GM23338 (cell line): Measurements from ENCODE around the gene ABCA13. TPM values are rescaled to one million over a fixed set of nuclear protein-coding genes. Genes with fewer than 3 reads are reported as not detected.

Experiments
- ATAC-seq: fragments of 200-7000 bp; cut with Tn5 transposase; 3 replicates; pipeline ENCODE4 v1.9.1; 2020
- DNase-seq: peaks from one replicate; pipeline ENCODE4 v3.0.0-alpha.2; 2015; ENCODE audit warnings: low spot score
- H2AFZ ChIP-seq: fragments of 200-600 bp; sonication (generic); 2 replicates; pipeline ENCODE4 v1.8.0; 2016; ENCODE audit warnings: antibody characterized with exemption, mild to moderate bottlenecking, moderate library complexity
- H3F3A ChIP-seq: fragments of 200-600 bp; sonication (generic); replicated peaks from 2 replicates; pipeline ENCODE4 v1.8.0; 2017; ENCODE audit warnings: antibody characterized with exemption, mixed run types, low read depth
- H3K27ac ChIP-seq: fragments of 200-600 bp; sonication (generic); 2 replicates; pipeline ENCODE4 v1.6.1; 2016; ENCODE audit warnings: low read depth
- H3K27me3 ChIP-seq: fragments of 200-600 bp; sonication (generic); 2 replicates; pipeline ENCODE4 v1.8.0; 2016; ENCODE audit warnings: mild to moderate bottlenecking, mixed run types, moderate library complexity; ENCODE audit not compliant: insufficient read depth
- H3K36me3 ChIP-seq: fragments of 200-600 bp; sonication (generic); 2 replicates; pipeline ENCODE4 v1.8.0; 2016; ENCODE audit warnings: mild to moderate bottlenecking; ENCODE audit not compliant: insufficient read depth
- H3K4me1 ChIP-seq: fragments of 200-600 bp; sonication (generic); 2 replicates; pipeline ENCODE4 v1.8.0; 2016; ENCODE audit warnings: mild to moderate bottlenecking, moderate library complexity; ENCODE audit not compliant: insufficient read depth
- H3K4me2 ChIP-seq: fragments of 200-600 bp; sonication (generic); 2 replicates; pipeline ENCODE4 v1.7.1; 2017; ENCODE audit warnings: mixed run types
- H3K4me3 ChIP-seq: fragments of 200-600 bp; sonication (generic); 2 replicates; pipeline ENCODE4 v1.6.1; 2016; ENCODE audit warnings: mixed run types
- H3K79me2 ChIP-seq: fragments of 200-600 bp; sonication (generic); replicated peaks from 2 replicates; pipeline ENCODE4 v1.8.0; 2017; ENCODE audit warnings: mild to moderate bottlenecking; ENCODE audit not compliant: insufficient read depth
- H3K9me2 ChIP-seq: fragments of 200-600 bp; sonication (generic); 2 replicates; pipeline ENCODE4 v1.8.0; 2017; ENCODE audit not compliant: insufficient read depth
- H4K20me1 ChIP-seq: fragments of 200-600 bp; sonication (generic); replicated peaks from 2 replicates; pipeline ENCODE4 v1.8.0; 2017; ENCODE audit warnings: mild to moderate bottlenecking; ENCODE audit not compliant: insufficient read depth
- H3K27ac Mint-ChIP-seq: 2 replicates; pipeline ENCODE4 v1.8.0; 2020; ENCODE audit warnings: inconsistent platforms, mild to moderate bottlenecking, moderate library complexity, mixed read lengths
- H3K27me3 Mint-ChIP-seq: 3 replicates; pipeline ENCODE4 v1.8.0; 2022; ENCODE audit warnings: low read depth, mild to moderate bottlenecking, moderate library complexity, mixed read lengths, inconsistent platforms; ENCODE audit not compliant: insufficient read depth, poor library complexity
- H3K36me3 Mint-ChIP-seq: 3 replicates; pipeline ENCODE4 v1.8.0; 2021; ENCODE audit warnings: low read depth, mild to moderate bottlenecking, inconsistent platforms, moderate library complexity, mixed read lengths
- H3K4me1 Mint-ChIP-seq: 3 replicates; pipeline ENCODE4 v1.8.0; 2020; ENCODE audit warnings: mild to moderate bottlenecking, inconsistent platforms, mixed read lengths
- H3K4me3 Mint-ChIP-seq: 3 replicates; pipeline ENCODE4 v1.8.0; 2021; ENCODE audit warnings: moderate library complexity, mild to moderate bottlenecking, inconsistent platforms, mixed read lengths
- H3K9me3 Mint-ChIP-seq: 3 replicates; pipeline ENCODE4 v1.8.0; 2020; ENCODE audit warnings: moderate library complexity, mild to moderate bottlenecking, inconsistent platforms, mixed read lengths
- CREB1 ChIP-seq: fragments of 250-450 bp; sonication (Bioruptor Pico); IDR thresholded peaks from 2 replicates; pipeline ENCODE4 v1.5.0; 2020; ENCODE audit warnings: low read depth, mild to moderate bottlenecking, moderate library complexity
- CTCF ChIP-seq, 2 experiments: fragments of 200-600 bp in 1 of 2; sonication (generic) in 1 of 2; conservative IDR thresholded peaks; 2 replicates each; pipeline versions ENCODE4 v1.5.1 to v1.6.1; 2016 to 2017; ENCODE audit warnings: antibody characterized with exemption in 2 of 2, low read depth in 2 of 2, mild to moderate bottlenecking in 2 of 2, moderate library complexity in 1 of 2
- EZH2 ChIP-seq: fragments of 200-600 bp; sonication (generic); IDR thresholded peaks from one replicate; pipeline ENCODE4 v1.8.0; 2017; ENCODE audit warnings: antibody characterized with exemption, mild to moderate bottlenecking, low read depth; ENCODE audit not compliant: unreplicated experiment
- EZH2phosphoT487 ChIP-seq: fragments of 200-600 bp; sonication (generic); IDR thresholded peaks from one replicate; pipeline ENCODE4 v1.8.1; 2018; ENCODE audit warnings: antibody characterized with exemption; ENCODE audit not compliant: unreplicated experiment
- JUNB ChIP-seq: IDR thresholded peaks from one replicate; pipeline ENCODE4 v1.6.1; 2016; ENCODE audit warnings: antibody characterized with exemption; ENCODE audit not compliant: unreplicated experiment
- NANOG ChIP-seq: IDR thresholded peaks from 2 replicates; pipeline ENCODE4 v1.6.1; 2016; ENCODE audit warnings: antibody characterized with exemption, borderline replicate concordance
- POLR2AphosphoS5 ChIP-seq: IDR thresholded peaks from 2 replicates; pipeline ENCODE4 v1.6.1; 2016; ENCODE audit warnings: antibody characterized with exemption, low read depth
- STAT1 ChIP-seq: IDR thresholded peaks from one replicate; pipeline ENCODE4 v1.6.1; 2016; ENCODE audit warnings: antibody characterized with exemption; ENCODE audit not compliant: unreplicated experiment
- ZNF114 ChIP-seq: fragments of 250-450 bp; sonication (Bioruptor Pico); IDR thresholded peaks from 2 replicates; pipeline ENCODE4 v1.5.0; 2020; ENCODE audit warnings: mild to moderate bottlenecking, moderate library complexity
- ZNF331 ChIP-seq: fragments of 250-450 bp; sonication (Bioruptor Pico); IDR thresholded peaks from 2 replicates; pipeline ENCODE4 v1.5.0; 2020; ENCODE audit warnings: low read depth, mild to moderate bottlenecking, moderate library complexity
- polyA plus RNA-seq: library from polyadenylated mRNA; unstranded; fragments of >200 nt; fragmentation: Nextera tagmentation; extraction: Ambion mirVana; gene quantifications from 2 replicates; pipeline ENCODE4 v1.2.1, GENCODE V29; 2016
- total RNA-seq: library from RNA; depleted of rRNA; stranded (reverse); fragments of >200 nt; shearing (Covaris generic); gene quantifications from 2 replicates; pipeline ENCODE4 v1.2.3, GENCODE V29; 2014
- TF ChIP-seq, protein P1 (sequence below): fragments of 250-450 bp; sonication (Bioruptor Pico); IDR thresholded peaks from 2 replicates; pipeline ENCODE4 v1.5.0; 2020; ENCODE audit warnings: mild to moderate bottlenecking, moderate library complexity

Gene ABCA13
- total and polyA plus RNA-seq, 2 experiments from 2014 or later = 0.21 TPM; not detected in 1

GRCh38 chr7:48280100-48280499 is 108.8 kb downstream of the ABCA13 start:
- H3K9me3 Mint-ChIP-seq = no peaks in the 10 kb centered on the region
- Histone ChIP-seq H3F3A (no peaks in the 10 kb centered on the region), H3K27me3 (no peaks in the 10 kb centered on the region), H2AFZ (no peak overlapping the region), H3K9me2 (peaks cover 13% of the 10 kb centered on the region; the same call in 1 of the 2 replicates), H3K4me2 (no peak overlapping the region), H3K27ac (no peak overlapping the region), H3K4me1 (no peaks in the 10 kb centered on the region), H3K4me3 (no peak overlapping the region), H3K36me3 (no peaks in the 10 kb centered on the region), H3K79me2 (no peaks in the 10 kb centered on the region), H4K20me1 (no peaks in the 10 kb centered on the region)
- no peak overlapping the region for H3K4me3 Mint-ChIP-seq
- no peaks in the 10 kb centered on the region for H3K4me1 Mint-ChIP-seq
- ATAC-seq (no peak), DNase-seq (no peak)
- no peak overlapping the region for H3K27ac Mint-ChIP-seq
- no peak for TF ChIP-seq POLR2AphosphoS5
- TF ChIP-seq JUNB = no peak
- peaks cover 7% of the 10 kb centered on the region for H3K27me3 Mint-ChIP-seq
- no peaks in the 10 kb centered on the region for H3K36me3 Mint-ChIP-seq

DNA sequence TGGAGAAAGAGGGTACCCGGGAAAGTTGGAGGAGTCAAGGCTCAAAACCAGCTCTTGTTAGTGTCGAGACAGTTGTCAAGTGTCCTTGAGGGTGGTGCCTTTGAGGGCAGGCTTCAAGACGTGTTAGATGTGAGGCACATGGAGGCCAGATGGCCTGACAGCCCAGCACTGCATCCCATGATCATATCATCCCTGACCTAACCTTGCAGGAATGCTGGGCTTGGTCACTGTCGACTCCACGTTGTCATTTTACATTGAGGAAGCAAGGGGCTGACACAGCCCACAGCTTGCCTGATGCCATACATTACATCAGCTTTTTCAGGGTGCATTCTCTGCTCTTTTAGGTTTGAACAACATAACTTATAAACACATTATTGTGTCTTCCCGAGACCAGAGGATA is 114.1 kb downstream of the ABCA13 start:
- Mint-ChIP-seq H3K36me3 (no peaks in the 10 kb centered on the region), H3K27me3 (peaks cover 7% of the 10 kb centered on the region), H3K9me3 (no peaks in the 10 kb centered on the region; the same call in 2 of the 3 replicates), H3K27ac (no peak overlapping the region), H3K4me1 (no peaks in the 10 kb centered on the region), H3K4me3 (no peak overlapping the region)
- no peaks in the 10 kb centered on the region for H3F3A ChIP-seq
- H3K27me3 ChIP-seq = no peaks in the 10 kb centered on the region
- no peaks in the 10 kb centered on the region for H4K20me1 ChIP-seq
- ATAC-seq = no peak
- no peak overlapping the region for H2AFZ ChIP-seq
- H3K36me3 ChIP-seq = no peaks in the 10 kb centered on the region
- no peaks in the 10 kb centered on the region for H3K4me1 ChIP-seq
- no peak for DNase-seq
- H3K79me2 ChIP-seq = no peaks in the 10 kb centered on the region
- no peak overlapping the region for H3K4me2 ChIP-seq
- no peak overlapping the region for H3K27ac ChIP-seq
- no peak overlapping the region for H3K4me3 ChIP-seq
- peaks cover 13% of the 10 kb centered on the region; the same call in 1 of the 2 replicates for H3K9me2 ChIP-seq
- TF ChIP-seq, protein P1, sequence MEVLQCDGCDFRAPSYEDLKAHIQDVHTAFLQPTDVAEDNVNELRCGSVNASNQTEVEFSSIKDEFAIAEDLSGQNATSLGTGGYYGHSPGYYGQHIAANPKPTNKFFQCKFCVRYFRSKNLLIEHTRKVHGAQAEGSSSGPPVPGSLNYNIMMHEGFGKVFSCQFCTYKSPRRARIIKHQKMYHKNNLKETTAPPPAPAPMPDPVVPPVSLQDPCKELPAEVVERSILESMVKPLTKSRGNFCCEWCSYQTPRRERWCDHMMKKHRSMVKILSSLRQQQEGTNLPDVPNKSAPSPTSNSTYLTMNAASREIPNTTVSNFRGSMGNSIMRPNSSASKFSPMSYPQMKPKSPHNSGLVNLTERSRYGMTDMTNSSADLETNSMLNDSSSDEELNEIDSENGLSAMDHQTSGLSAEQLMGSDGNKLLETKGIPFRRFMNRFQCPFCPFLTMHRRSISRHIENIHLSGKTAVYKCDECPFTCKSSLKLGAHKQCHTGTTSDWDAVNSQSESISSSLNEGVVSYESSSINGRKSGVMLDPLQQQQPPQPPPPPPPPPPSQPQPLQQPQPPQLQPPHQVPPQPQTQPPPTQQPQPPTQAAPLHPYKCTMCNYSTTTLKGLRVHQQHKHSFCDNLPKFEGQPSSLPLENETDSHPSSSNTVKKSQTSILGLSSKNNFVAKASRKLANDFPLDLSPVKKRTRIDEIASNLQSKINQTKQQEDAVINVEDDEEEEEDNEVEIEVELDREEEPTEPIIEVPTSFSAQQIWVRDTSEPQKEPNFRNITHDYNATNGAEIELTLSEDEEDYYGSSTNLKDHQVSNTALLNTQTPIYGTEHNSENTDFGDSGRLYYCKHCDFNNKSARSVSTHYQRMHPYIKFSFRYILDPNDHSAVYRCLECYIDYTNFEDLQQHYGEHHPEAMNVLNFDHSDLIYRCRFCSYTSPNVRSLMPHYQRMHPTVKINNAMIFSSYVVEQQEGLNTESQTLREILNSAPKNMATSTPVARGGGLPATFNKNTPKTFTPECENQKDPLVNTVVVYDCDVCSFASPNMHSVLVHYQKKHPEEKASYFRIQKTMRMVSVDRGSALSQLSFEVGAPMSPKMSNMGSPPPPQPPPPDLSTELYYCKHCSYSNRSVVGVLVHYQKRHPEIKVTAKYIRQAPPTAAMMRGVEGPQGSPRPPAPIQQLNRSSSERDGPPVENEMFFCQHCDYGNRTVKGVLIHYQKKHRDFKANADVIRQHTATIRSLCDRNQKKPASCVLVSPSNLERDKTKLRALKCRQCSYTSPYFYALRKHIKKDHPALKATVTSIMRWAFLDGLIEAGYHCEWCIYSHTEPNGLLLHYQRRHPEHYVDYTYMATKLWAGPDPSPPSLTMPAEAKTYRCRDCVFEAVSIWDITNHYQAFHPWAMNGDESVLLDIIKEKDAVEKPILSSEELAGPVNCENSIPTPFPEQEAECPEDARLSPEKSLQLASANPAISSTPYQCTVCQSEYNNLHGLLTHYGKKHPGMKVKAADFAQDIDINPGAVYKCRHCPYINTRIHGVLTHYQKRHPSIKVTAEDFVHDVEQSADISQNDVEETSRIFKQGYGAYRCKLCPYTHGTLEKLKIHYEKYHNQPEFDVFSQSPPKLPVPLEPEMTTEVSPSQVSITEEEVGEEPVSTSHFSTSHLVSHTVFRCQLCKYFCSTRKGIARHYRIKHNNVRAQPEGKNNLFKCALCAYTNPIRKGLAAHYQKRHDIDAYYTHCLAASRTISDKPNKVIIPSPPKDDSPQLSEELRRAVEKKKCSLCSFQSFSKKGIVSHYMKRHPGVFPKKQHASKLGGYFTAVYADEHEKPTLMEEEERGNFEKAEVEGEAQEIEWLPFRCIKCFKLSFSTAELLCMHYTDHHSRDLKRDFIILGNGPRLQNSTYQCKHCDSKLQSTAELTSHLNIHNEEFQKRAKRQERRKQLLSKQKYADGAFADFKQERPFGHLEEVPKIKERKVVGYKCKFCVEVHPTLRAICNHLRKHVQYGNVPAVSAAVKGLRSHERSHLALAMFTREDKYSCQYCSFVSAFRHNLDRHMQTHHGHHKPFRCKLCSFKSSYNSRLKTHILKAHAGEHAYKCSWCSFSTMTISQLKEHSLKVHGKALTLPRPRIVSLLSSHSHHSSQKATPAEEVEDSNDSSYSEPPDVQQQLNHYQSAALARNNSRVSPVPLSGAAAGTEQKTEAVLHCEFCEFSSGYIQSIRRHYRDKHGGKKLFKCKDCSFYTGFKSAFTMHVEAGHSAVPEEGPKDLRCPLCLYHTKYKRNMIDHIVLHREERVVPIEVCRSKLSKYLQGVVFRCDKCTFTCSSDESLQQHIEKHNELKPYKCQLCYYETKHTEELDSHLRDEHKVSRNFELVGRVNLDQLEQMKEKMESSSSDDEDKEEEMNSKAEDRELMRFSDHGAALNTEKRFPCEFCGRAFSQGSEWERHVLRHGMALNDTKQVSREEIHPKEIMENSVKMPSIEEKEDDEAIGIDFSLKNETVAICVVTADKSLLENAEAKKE (CRISPR knock-in tag) = no peak
- TF ChIP-seq EZH2phosphoT487 (no peak), STAT1 (no peak), CREB1 (CRISPR knock-in tag) (no peak), ZNF331 (CRISPR knock-in tag) (no peak), EZH2 (no peak), JUNB (no peak), CTCF (conservative IDR thresholded peaks at IDR 0.05; ENCODE audit: low read depth in 2 of 2) (no peak), POLR2AphosphoS5 (no peak), NANOG (no peak), ZNF114 (CRISPR knock-in tag) (no peak)
